Testis (tissue), 3 donors: ENCODE measurements around the gene DLGAP5. TPM values are rescaled to one million over a fixed set of nuclear protein-coding genes. Genes with fewer than 3 reads are reported as not detected.

Experiments
- DNase-seq: peaks from one replicate; pipeline ENCODE4 v3.0.0-alpha.2; 2019
- H3K27ac ChIP-seq, 2 donors: fragments of 200-600 bp; sonication (generic); one replicate each; pipeline ENCODE4 v1.5.1; 2019
- H3K27me3 ChIP-seq: fragments of 200-600 bp; sonication (generic); one replicate; pipeline ENCODE4 v1.5.1; 2019
- H3K36me3 ChIP-seq: fragments of 200-600 bp; sonication (generic); one replicate; pipeline ENCODE4 v1.5.1; 2017; ENCODE audit warnings: low read depth; ENCODE audit errors: missing control alignments
- H3K4me1 ChIP-seq: fragments of 200-600 bp; sonication (generic); one replicate; pipeline ENCODE4 v1.5.1; 2019
- H3K4me3 ChIP-seq, 2 donors: fragments of 200-600 bp; sonication (generic); one replicate each; pipeline ENCODE4 v1.5.1; 2017 to 2019
- H3K9me3 ChIP-seq: fragments of 200-600 bp; sonication (generic); one replicate; pipeline ENCODE4 v1.5.1; 2017
- CTCF ChIP-seq, 3 experiments: fragments of 450-650 bp in 2 of 3; fragments of 200-600 bp in 1 of 3; sonication (generic) in 1 of 3; IDR thresholded peaks; one replicate each; pipeline ENCODE4 v1.5.1; 2016 to 2019; ENCODE audit warnings: antibody characterized with exemption in 3 of 3, mild to moderate bottlenecking in 2 of 3, moderate library complexity in 1 of 3
- POLR2A ChIP-seq: fragments of 450-650 bp; IDR thresholded peaks from one replicate; pipeline ENCODE4 v1.6.1; 2017; ENCODE audit warnings: antibody characterized with exemption, mild to moderate bottlenecking, moderate library complexity
- WGBS, 2 donors: methylation state at CpG; one replicate each; pipeline ENCODE4 v1.1.5; 2018; 5-methylcytosine and 5-hydroxymethylcytosine counted together
- intact Hi-C: fragments of 100-400 bp; cut with DNase I; formaldehyde crosslinking; loops from one replicate; pipeline ENCODE4 v1.15.1; 2023; ENCODE audit warnings: low total_unique reads
- polyA plus RNA-seq: library from polyadenylated mRNA; stranded (reverse); fragments of 350-450 nt; fragmentation: Illumina TruSeq; extraction: RNeasy Lipid Tissue Mini Kit (QIAGEN cat#74804); gene quantifications from one replicate; pipeline ENCODE4 v1.2.3, GENCODE V29; 2014; ENCODE audit warnings: low read depth, low replicate concordance; ENCODE audit not compliant: insufficient read depth
- total RNA-seq, 2 donors: library from RNA; depleted of rRNA; stranded (reverse); fragments of >200 nt; gene quantifications; one replicate each; pipeline ENCODE4 v1.2.3, GENCODE V29; 2016

The DLGAP5 gene
- total and polyA plus RNA-seq, 3 donors from 2014 or later = 11.2 to 17.2 (median 15.2) TPM

GRCh38 chr14:55129428-55130195, 61.8 kb downstream of the DLGAP5 start:
- peaks cover 25% of the 10 kb centered on the region for H3K4me1 ChIP-seq
- intact Hi-C loops = no loop called here
- DNase-seq = peak; percentile 67
- H3K9me3 ChIP-seq = no peaks in the 10 kb centered on the region
- WGBS, 2 donors = 0 to 1% methylated on average over 6 to 32 of the region's 53 CpGs
- H3K27ac ChIP-seq = peak overlapping the region; percentile 94 to 96
- H3K4me3 ChIP-seq = peak overlapping the region; percentile 85
- no peaks in the 10 kb centered on the region for H3K27me3 ChIP-seq
- TF ChIP-seq CTCF (IDR thresholded peaks at IDR 0.05) (no peak), POLR2A (no peak)
- H3K36me3 ChIP-seq = no peaks in the 10 kb centered on the region

GRCh38 chr14:55129086-55129427, 62.3 kb downstream of the DLGAP5 start, which contains the start of gene LGALS3:
LGALS3 (plus strand) TSS chr14:55129252; CDS start chr14:55137374, 8,122 bp downstream.
- Histone ChIP-seq H3K9me3 (no peaks in the 10 kb centered on the region), H3K4me3 (peak within 1 kb of the TSS; percentile 85), H3K4me1 (peaks cover 25% of the 10 kb centered on the region), H3K27me3 (no peaks in the 10 kb centered on the region), H3K36me3 (no peaks in the 10 kb centered on the region), H3K27ac (peak within 1 kb of the TSS; percentile 94 to 96)
- peak; percentile 87 for DNase-seq
- TF ChIP-seq CTCF (IDR thresholded peaks at IDR 0.05) (no peak), POLR2A (no peak)
- 0 to 1% methylated on average over 5 to 44 of the region's 50 CpGs for WGBS, 2 donors
- intact Hi-C loops = no loop called here

- no peaks in the 10 kb centered on the region for H3K36me3 ChIP-seq
- H3K9me3 ChIP-seq = no peaks in the 10 kb centered on the region
- no peaks in the 10 kb centered on the region for H3K27me3 ChIP-seq
- peak overlapping the region; percentile 85 for H3K4me3 ChIP-seq
- TF ChIP-seq POLR2A = no peak
- TF ChIP-seq CTCF (IDR thresholded peaks at IDR 0.05) = no peak
- intact Hi-C loops = no loop called here
- H3K27ac ChIP-seq = peak overlapping the region; percentile 94 to 96
- 17 to 25% methylated on average over 15 to 20 of the region's 20 CpGs for WGBS, 2 donors
- DNase-seq = no peak
- H3K4me1 ChIP-seq = peaks cover 25% of the 10 kb centered on the region
Measured at GRCh38 chr14:55128386-55129085, 62.8 kb downstream of the DLGAP5 start.

- peaks cover 23% of the 10 kb centered on the region for H3K4me1 ChIP-seq
Measured at GRCh38 chr14:55127460-55127951, 63.9 kb downstream of the DLGAP5 start.

More at GRCh38 chr14:55127460-55127951, 63.9 kb downstream of the DLGAP5 start:
- Histone ChIP-seq H3K27ac (no peak overlapping the region), H3K9me3 (no peaks in the 10 kb centered on the region), H3K36me3 (no peaks in the 10 kb centered on the region), H3K4me3 (no peak overlapping the region), H3K27me3 (no peaks in the 10 kb centered on the region)
- intact Hi-C loops = no loop called here
- no peak for TF ChIP-seq CTCF (IDR thresholded peaks at IDR 0.05)
- no peak for TF ChIP-seq POLR2A
- DNase-seq = no peak
- WGBS, 2 donors = 75 to 87% methylated on average over 2 of the region's 2 CpGs
